ENCODE measurements around the gene ULK1.

ULK1 gene

GRCh38 chr12:131917139-131917710 is 22.8 kb downstream of the ULK1 start:
- in situ Hi-C loops (cut with HindIII; ENCODE audit: low pct_unique_long_range_greater_than_20kb, low sequenced_read_pairs) = no loop called here
- DNase-seq (ENCODE audit: low read depth in 1 of 2, low spot score in 1 of 2) = no peak
- TF ChIP-seq JUND (IDR thresholded peaks at IDR 0.05; ENCODE audit: low read depth) = no peak

GRCh38 chr12:131917711-131918306 is 23.4 kb downstream of the ULK1 start:
- no peak for DNase-seq (ENCODE audit: low read depth in 1 of 2, low spot score in 1 of 2)
- in situ Hi-C loops (cut with HindIII; ENCODE audit: low pct_unique_long_range_greater_than_20kb, low sequenced_read_pairs) = no loop called here
- TF ChIP-seq JUND (IDR thresholded peaks at IDR 0.05; ENCODE audit: low read depth) = no peak

GRCh38 chr12:131918311-131919050 is 24.1 kb downstream of the ULK1 start:
- TF ChIP-seq JUND (IDR thresholded peaks at IDR 0.05; ENCODE audit: low read depth) = no peak
- in situ Hi-C loops (cut with HindIII; ENCODE audit: low pct_unique_long_range_greater_than_20kb, low sequenced_read_pairs) = no loop called here
- no peak for DNase-seq (ENCODE audit: low read depth in 1 of 2, low spot score in 1 of 2)

GRCh38 chr12:131919051-131919347 is 24.6 kb downstream of the ULK1 start:
- DNase-seq (ENCODE audit: low read depth in 1 of 2, low spot score in 1 of 2) = no peak
- no peak for TF ChIP-seq JUND (IDR thresholded peaks at IDR 0.05; ENCODE audit: low read depth)
- in situ Hi-C loops (cut with HindIII; ENCODE audit: low pct_unique_long_range_greater_than_20kb, low sequenced_read_pairs) = no loop called here

- in situ Hi-C loops (cut with HindIII; ENCODE audit: low pct_unique_long_range_greater_than_20kb, low sequenced_read_pairs) = no loop called here
These were observed 25.1 kb downstream of the ULK1 start for GRCh38 chr12:131919366-131920156.

GRCh38 chr12:131920157-131920508 is 25.7 kb downstream of the ULK1 start:
- in situ Hi-C loops (cut with HindIII; ENCODE audit: low pct_unique_long_range_greater_than_20kb, low sequenced_read_pairs) = no loop called here
- no peak for DNase-seq (ENCODE audit: low read depth in 1 of 2, low spot score in 1 of 2)
- TF ChIP-seq JUND (IDR thresholded peaks at IDR 0.05; ENCODE audit: low read depth) = no peak

More at GRCh38 chr12:131919366-131920156, 25.1 kb downstream of the ULK1 start:
- TF ChIP-seq JUND (IDR thresholded peaks at IDR 0.05; ENCODE audit: low read depth) = no peak
- no peak for DNase-seq (ENCODE audit: low read depth in 1 of 2, low spot score in 1 of 2)

GRCh38 chr12:131920902-131921840 is 26.7 kb downstream of the ULK1 start:
- in situ Hi-C loops (cut with HindIII; ENCODE audit: low pct_unique_long_range_greater_than_20kb, low sequenced_read_pairs) = no loop called here
- TF ChIP-seq JUND (IDR thresholded peaks at IDR 0.05; ENCODE audit: low read depth) = no peak
- DNase-seq (ENCODE audit: low read depth in 1 of 2, low spot score in 1 of 2) = no peak

- DNase-seq (ENCODE audit: low read depth in 1 of 2, low spot score in 1 of 2) = no peak
- in situ Hi-C loops (cut with HindIII; ENCODE audit: low pct_unique_long_range_greater_than_20kb, low sequenced_read_pairs) = no loop called here
- no peak for TF ChIP-seq JUND (IDR thresholded peaks at IDR 0.05; ENCODE audit: low read depth)
These were observed 27.7 kb downstream of the ULK1 start for GRCh38 chr12:131921866-131922769.

- no peak for DNase-seq (ENCODE audit: low read depth in 1 of 2, low spot score in 1 of 2)
- in situ Hi-C loops (cut with HindIII; ENCODE audit: low pct_unique_long_range_greater_than_20kb, low sequenced_read_pairs) = no loop called here
- TF ChIP-seq JUND (IDR thresholded peaks at IDR 0.05; ENCODE audit: low read depth) = no peak
These were observed 28.4 kb downstream of the ULK1 start for GRCh38 chr12:131922772-131923171.

GRCh38 chr12:131923260-131923659 is 28.8 kb downstream of the ULK1 start:
- TF ChIP-seq JUND (IDR thresholded peaks at IDR 0.05; ENCODE audit: low read depth) = no peak
- in situ Hi-C loops (cut with HindIII; ENCODE audit: low pct_unique_long_range_greater_than_20kb, low sequenced_read_pairs) = no loop called here
- no peak for DNase-seq (ENCODE audit: low read depth in 1 of 2, low spot score in 1 of 2)

All from T47D (cell line).